Activated naive CD4-positive, alpha-beta T cell treated with anti-CD3 and anti-CD28 coated beads, Interleukin-2, amount 50 U/mL, for 16 hours (primary cell): ENCODE measurements around the gene SYNPO.

ENCODE experiments used
- DNase-seq: peaks from one replicate; pipeline ENCODE4 v3.0.0-alpha.2; 2020

SYNPO gene

GRCh38 chr5:150700594-150701377 is 60.3 kb downstream of the SYNPO start, which contains the start of gene RBM22:
RBM22 (minus strand) TSS chr5:150701062; CDS start chr5:150700985, 77 bp downstream.
- DNase-seq, result peak; percentile 91

GRCh38 chr5:150703762-150704161 is 63.3 kb downstream of the SYNPO start:
- DNase-seq, result no peak

GRCh38 chr5:150706776-150707390 is 66.4 kb downstream of the SYNPO start:
- DNase-seq, result no peak
